Putamen (tissue), 1 donor: ENCODE measurements around the gene FIBP.
"Not testable (repeated sequence)": the region's sequence is repeated elsewhere in the genome, so short reads cannot be mapped to it uniquely, and the experiment has no call there.

Experiments used
- DNase-seq: peaks from one replicate; pipeline ENCODE4 v3.0.0-alpha.2; 2016; ENCODE audit warnings: low spot score

FIBP gene

GRCh38 chr11:65912845-65913244 is 24.6 kb upstream of the FIBP start:
- no peak for DNase-seq

GRCh38 chr11:65911682-65912568 is 23.7 kb upstream of the FIBP start:
- DNase-seq, result no peak

- no peak for DNase-seq
These were observed 19.6 kb upstream of the FIBP start for GRCh38 chr11:65907878-65908277.

- no peak for DNase-seq
These were observed 18.3 kb upstream of the FIBP start for GRCh38 chr11:65906602-65907001.

GRCh38 chr11:65903715-65904114 is 15.4 kb upstream of the FIBP start:
- DNase-seq, result no peak

GRCh38 chr11:65903068-65903481 is 14.8 kb upstream of the FIBP start:
- DNase-seq, result no peak

- no peak for DNase-seq
These were observed 12.6 kb upstream of the FIBP start for GRCh38 chr11:65900899-65901180.

GRCh38 chr11:65900125-65900898 is 12.0 kb upstream of the FIBP start, which contains the start of gene FOSL1:
FOSL1 (minus strand) TSS chr11:65900388; CDS start chr11:65900339, 49 bp downstream.
- DNase-seq, result peak; percentile 32

GRCh38 chr11:65899356-65900124 is 11.3 kb upstream of the FIBP start:
- DNase-seq, result no peak

- DNase-seq, result no peak
These were observed 10.5 kb upstream of the FIBP start for GRCh38 chr11:65898656-65899355.

- no peak for DNase-seq
These were observed 8.8 kb upstream of the FIBP start for GRCh38 chr11:65897020-65897471.

- no peak for DNase-seq
These were observed 8.0 kb upstream of the FIBP start for GRCh38 chr11:65896034-65896999.

- no peak for DNase-seq
These were observed 7.3 kb upstream of the FIBP start for GRCh38 chr11:65895482-65895981.

- DNase-seq, result no peak
These were observed 5.8 kb upstream of the FIBP start for GRCh38 chr11:65894034-65894591.

GRCh38 chr11:65892661-65893317 is 4.5 kb upstream of the FIBP start:
- no peak for DNase-seq

GRCh38 chr11:65892137-65892540 is 3.9 kb upstream of the FIBP start:
- DNase-seq, result not testable (repeated sequence)

- no peak for DNase-seq
These were observed 3.2 kb upstream of the FIBP start for GRCh38 chr11:65891219-65892136.
